Body of pancreas (tissue), 4 donors: Measurements from ENCODE around the gene DUS1L. TPM values are rescaled to one million over a fixed set of nuclear protein-coding genes. Genes with fewer than 3 reads are reported as not detected.

Experiments used
- ATAC-seq: fragments of 150-250 bp; one replicate; pipeline ENCODE4 v1.9.1; 2016
- DNase-seq, 4 donors: peaks; one replicate each; pipeline ENCODE4 v3.0.0-alpha.2; 2019
- H3K27ac ChIP-seq, 4 donors: fragments of 200-600 bp; sonication (generic); 1 replicate in 3 of 4; 2 replicates in 1 of 4; pipeline versions ENCODE4 v1.5.1 to v1.6.1; 2016 to 2019; ENCODE audit warnings: mild to moderate bottlenecking in 1 of 4, mixed read lengths in 1 of 4, moderate library complexity in 1 of 4
- H3K27me3 ChIP-seq, 2 donors: fragments of 200-600 bp; sonication (generic); one replicate each; pipeline ENCODE4 v1.6.0; 2016; ENCODE audit warnings: mild to moderate bottlenecking in 1 of 2
- H3K36me3 ChIP-seq, 2 donors: fragments of 200-600 bp; sonication (generic); replicated peaks in 1 of 2; 2 replicates each; pipeline ENCODE4 v1.5.1; 2016; ENCODE audit warnings: low read depth in 2 of 2; ENCODE audit not compliant: insufficient read depth in 1 of 2
- H3K4me1 ChIP-seq: fragments of 200-600 bp; sonication (generic); one replicate; pipeline ENCODE4 v1.6.0; 2016
- H3K4me3 ChIP-seq, 2 donors: fragments of 200-600 bp; sonication (generic); 1 replicate in 1 of 2; 2 replicates in 1 of 2; pipeline ENCODE4 v1.5.1; 2016 to 2019
- H3K9me3 ChIP-seq, 3 donors: fragments of 200-600 bp; sonication (generic); 1 replicate in 2 of 3; 2 replicates in 1 of 3; pipeline ENCODE4 v1.5.1; 2016
- POLR2A ChIP-seq, 3 donors: fragments of 450-650 bp; IDR thresholded peaks; one replicate each; pipeline ENCODE4 v1.6.1; 2016; ENCODE audit warnings: antibody characterized with exemption in 3 of 3, mild to moderate bottlenecking in 2 of 3
- WGBS, 2 donors: methylation state at CpG; one replicate each; pipeline ENCODE4 v1.1.5; 2017; 5-methylcytosine and 5-hydroxymethylcytosine counted together
- intact Hi-C: fragments of 100-400 bp; cut with DNase I; formaldehyde crosslinking; loops from one replicate; pipeline ENCODE4 v1.15.1; 2023
- total RNA-seq, 2 donors: library from RNA; depleted of rRNA; stranded (reverse); fragments of >200 nt; gene quantifications; one replicate each; pipeline ENCODE4 v1.1.0, GENCODE V29; 2016
- TF ChIP-seq, protein P1 (sequence below), 7 experiments: fragments of 450-650 bp in 4 of 7; fragments of 200-600 bp in 3 of 7; sonication (generic) in 3 of 7; IDR thresholded peaks; one replicate each; pipeline ENCODE4 v1.5.1; 2016 to 2019; ENCODE audit warnings: antibody characterized with exemption in 7 of 7

Gene DUS1L
- total RNA-seq, 2 donors from 2014 or later: 76.0 to 128 TPM

DNA sequence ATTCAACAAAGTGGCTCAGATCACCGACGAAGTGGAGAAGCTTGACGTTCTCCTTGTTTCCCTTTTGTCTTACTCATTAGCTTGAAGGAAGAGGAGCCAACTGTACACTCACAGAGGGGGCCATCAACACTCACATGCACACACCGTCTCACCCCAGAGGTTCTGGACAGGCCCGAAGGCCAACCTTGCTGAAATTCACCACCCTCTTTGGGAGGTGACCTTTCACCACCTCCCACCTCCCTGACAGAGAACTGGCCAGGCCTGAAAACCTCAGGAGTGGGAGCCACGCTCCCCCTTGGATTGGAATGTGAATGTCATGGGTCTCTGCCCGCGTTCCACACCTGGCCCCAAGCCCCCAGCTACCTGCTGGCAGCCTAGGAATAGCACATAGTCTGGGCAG, 30.1 kb downstream of the DUS1L start:
- H3K4me3 ChIP-seq: no peak overlapping the region
- H3K27me3 ChIP-seq: no peaks in the 10 kb centered on the region
- intact Hi-C loops: no loop called here
- no peak for ATAC-seq
- H3K36me3 ChIP-seq: no peaks in the 10 kb centered on the region
- no peak for TF ChIP-seq POLR2A (IDR thresholded peaks at IDR 0.05)
- TF ChIP-seq, protein P1, sequence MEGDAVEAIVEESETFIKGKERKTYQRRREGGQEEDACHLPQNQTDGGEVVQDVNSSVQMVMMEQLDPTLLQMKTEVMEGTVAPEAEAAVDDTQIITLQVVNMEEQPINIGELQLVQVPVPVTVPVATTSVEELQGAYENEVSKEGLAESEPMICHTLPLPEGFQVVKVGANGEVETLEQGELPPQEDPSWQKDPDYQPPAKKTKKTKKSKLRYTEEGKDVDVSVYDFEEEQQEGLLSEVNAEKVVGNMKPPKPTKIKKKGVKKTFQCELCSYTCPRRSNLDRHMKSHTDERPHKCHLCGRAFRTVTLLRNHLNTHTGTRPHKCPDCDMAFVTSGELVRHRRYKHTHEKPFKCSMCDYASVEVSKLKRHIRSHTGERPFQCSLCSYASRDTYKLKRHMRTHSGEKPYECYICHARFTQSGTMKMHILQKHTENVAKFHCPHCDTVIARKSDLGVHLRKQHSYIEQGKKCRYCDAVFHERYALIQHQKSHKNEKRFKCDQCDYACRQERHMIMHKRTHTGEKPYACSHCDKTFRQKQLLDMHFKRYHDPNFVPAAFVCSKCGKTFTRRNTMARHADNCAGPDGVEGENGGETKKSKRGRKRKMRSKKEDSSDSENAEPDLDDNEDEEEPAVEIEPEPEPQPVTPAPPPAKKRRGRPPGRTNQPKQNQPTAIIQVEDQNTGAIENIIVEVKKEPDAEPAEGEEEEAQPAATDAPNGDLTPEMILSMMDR (IDR thresholded peaks at IDR 0.05): no peak
- DNase-seq: no peak
- WGBS, 2 donors: 90 to 94% methylated on average over 8 of the region's 8 CpGs
- peaks cover 44% of the 10 kb centered on the region for H3K4me1 ChIP-seq
- H3K27ac ChIP-seq: no peak overlapping the region
- no peaks in the 10 kb centered on the region for H3K9me3 ChIP-seq

DNA sequence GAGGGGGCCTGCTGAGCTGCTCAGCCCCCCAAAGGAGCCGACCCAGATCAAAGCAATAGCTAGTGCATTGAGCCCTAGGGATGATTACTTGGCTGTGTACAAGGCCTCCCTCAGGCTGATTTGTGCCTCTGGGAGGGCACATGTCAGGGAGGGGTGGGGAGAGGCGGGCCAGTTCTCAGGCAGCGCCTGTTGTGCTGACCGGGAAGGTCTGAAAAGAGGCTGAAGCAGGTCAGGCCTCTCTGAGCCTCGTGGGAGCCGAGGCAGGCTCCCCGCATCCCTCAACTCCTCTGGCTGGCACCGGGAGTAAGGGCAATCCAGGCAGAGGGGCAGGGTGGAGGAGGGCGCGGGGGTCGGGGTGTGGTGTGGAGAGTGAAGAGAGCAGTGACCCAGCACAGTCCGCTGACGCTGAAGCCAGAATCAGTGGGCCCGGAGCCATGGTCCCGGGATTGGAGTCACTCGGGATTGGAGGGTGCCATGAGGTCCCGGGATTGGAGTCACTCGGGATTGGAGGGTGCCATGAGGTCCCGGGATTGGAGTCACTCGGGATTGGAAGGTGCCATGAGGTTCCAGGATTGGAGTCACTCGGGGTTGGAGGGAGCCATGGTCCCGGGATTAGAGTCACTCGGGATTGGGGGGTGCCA, 31.1 kb downstream of the DUS1L start:
- H3K9me3 ChIP-seq: no peaks in the 10 kb centered on the region
- WGBS, 2 donors: 88 to 89% methylated on average over 19 to 23 of the region's 23 CpGs
- H3K36me3 ChIP-seq: no peaks in the 10 kb centered on the region
- H3K27ac ChIP-seq: no peak overlapping the region
- DNase-seq (no peak), ATAC-seq (no peak)
- H3K4me3 ChIP-seq: no peak overlapping the region
- no peak for TF ChIP-seq POLR2A (IDR thresholded peaks at IDR 0.05)
- TF ChIP-seq, protein P1 (IDR thresholded peaks at IDR 0.05): no peak
- intact Hi-C loops: no loop called here
- H3K4me1 ChIP-seq: peaks cover 44% of the 10 kb centered on the region
- H3K27me3 ChIP-seq: no peaks in the 10 kb centered on the region

DNA sequence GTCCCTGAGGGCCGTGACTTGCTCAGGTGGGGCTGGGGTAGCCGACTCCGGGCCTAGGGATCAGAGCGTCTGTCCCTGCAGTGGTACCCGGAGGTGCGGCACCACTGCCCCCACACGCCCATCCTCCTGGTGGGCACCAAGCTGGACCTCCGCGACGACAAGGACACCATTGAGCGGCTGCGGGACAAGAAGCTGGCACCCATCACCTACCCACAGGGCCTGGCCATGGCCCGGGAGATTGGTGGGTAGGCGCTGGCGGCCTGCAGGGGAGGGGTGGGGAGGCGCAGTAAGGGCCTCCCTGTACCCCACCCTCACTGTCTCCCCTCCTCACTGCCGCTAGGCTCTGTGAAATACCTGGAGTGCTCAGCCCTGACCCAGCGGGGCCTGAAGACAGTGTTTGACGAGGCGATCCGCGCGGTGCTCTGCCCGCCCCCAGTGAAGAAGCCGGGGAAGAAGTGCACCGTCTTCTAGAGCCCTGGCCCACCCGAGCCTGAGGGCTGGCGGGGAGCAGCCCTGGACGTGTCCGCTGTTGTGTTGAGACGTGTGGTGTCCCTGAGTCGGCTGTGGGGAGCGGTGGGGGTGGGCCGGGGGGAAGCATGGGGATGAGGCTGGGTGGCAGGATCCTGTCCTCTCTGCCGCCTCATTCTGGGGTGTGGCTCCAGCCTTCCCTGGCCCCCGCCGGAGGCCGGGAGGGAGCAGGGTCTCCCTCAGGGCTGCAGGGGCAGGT, 32.1 kb downstream of the DUS1L start:
- Histone ChIP-seq H3K4me3 (no peak overlapping the region), H3K4me1 (peaks cover 42% of the 10 kb centered on the region), H3K27ac (no peak overlapping the region), H3K9me3 (no peaks in the 10 kb centered on the region), H3K36me3 (no peaks in the 10 kb centered on the region), H3K27me3 (no peaks in the 10 kb centered on the region)
- intact Hi-C loops: no loop called here
- TF ChIP-seq, protein P1 (IDR thresholded peaks at IDR 0.05): no peak
- TF ChIP-seq POLR2A (IDR thresholded peaks at IDR 0.05): no peak
- DNase-seq (no peak), ATAC-seq (no peak)
- 86 to 92% methylated on average over 23 to 30 of the region's 38 CpGs for WGBS, 2 donors

DNA sequence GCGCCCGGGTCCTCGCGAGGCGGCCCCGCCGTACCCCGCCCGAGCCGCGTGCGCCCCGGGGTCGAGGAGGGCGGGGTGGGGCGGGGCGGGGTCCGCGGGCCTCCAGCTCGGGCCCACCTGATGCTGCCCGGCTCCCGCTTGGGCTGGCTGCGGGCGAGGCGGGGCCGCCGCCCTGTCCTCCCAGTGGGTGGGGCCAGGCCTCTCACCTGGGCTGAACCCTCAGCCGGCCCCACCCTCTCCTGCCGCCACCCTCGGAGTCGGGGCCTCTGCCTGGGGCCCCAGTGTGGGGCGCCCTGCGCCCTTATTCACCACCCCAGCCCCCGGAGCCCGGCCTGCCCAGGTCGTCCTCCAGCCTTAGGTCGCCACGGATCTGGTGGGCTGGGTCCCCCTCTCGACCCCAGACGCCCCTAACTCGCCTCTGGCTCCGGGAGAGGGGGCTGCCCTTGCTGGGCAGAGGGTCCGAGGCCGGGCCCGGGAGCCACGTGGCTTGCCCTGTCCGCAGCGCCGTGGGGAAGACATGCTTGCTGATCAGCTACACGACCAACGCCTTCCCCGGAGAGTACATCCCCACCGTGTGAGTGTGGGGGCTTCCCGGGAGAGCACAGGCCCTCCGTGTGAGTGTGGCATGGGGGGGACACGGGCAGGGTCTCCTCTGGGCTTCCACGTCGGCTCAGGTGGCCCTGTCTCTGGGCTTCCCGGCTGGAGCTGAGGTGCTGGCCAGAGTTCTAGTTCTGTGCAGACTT, 33.5 kb downstream of the DUS1L start:
- Histone ChIP-seq H3K9me3 (no peaks in the 10 kb centered on the region), H3K27ac (no peak overlapping the region), H3K4me1 (peaks cover 36% of the 10 kb centered on the region), H3K27me3 (no peaks in the 10 kb centered on the region), H3K4me3 (no peak overlapping the region), H3K36me3 (no peaks in the 10 kb centered on the region)
- ATAC-seq (peak; percentile 47), DNase-seq (peak; percentile 53 to 75 (median 58))
- 19 to 53% methylated on average over 3 to 37 of the region's 59 CpGs for WGBS, 2 donors
- TF ChIP-seq POLR2A (IDR thresholded peaks at IDR 0.05): no peak
- TF ChIP-seq, protein P1 (IDR thresholded peaks at IDR 0.05): no peak
- intact Hi-C loops: no loop called here
